Peyer's patch (tissue), 4 donors: Measurements from ENCODE around the gene CFL2.

ENCODE experiments used
- CTCF ChIP-seq, 6 experiments: fragments of 450-650 bp in 4 of 6; fragments of 200-600 bp in 2 of 6; sonication (generic) in 1 of 6; IDR thresholded peaks; one replicate each; pipeline ENCODE4 v1.5.1; 2017 to 2019; ENCODE audit warnings: antibody characterized with exemption in 6 of 6, mild to moderate bottlenecking in 3 of 6, moderate library complexity in 1 of 6
- POLR2A ChIP-seq, 2 donors: fragments of 450-650 bp; IDR thresholded peaks; one replicate each; pipeline ENCODE4 v1.5.1; 2017; ENCODE audit warnings: antibody characterized with exemption in 2 of 2, mild to moderate bottlenecking in 2 of 2, moderate library complexity in 2 of 2

- TF ChIP-seq CTCF (IDR thresholded peaks at IDR 0.05) = peak; percentile 74 to 83 (median 80)
- no peak for TF ChIP-seq POLR2A (IDR thresholded peaks at IDR 0.05)
These were observed 8.5 kb upstream of the CFL2 start for GRCh38 chr14:34722723-34723545.
